Ovary (tissue), 3 donors: ENCODE results near the gene TAAR8.

Experiments
- CTCF ChIP-seq, 3 donors: fragments of 450-650 bp in 2 of 3; fragments of 200-600 bp in 1 of 3; IDR thresholded peaks; one replicate each; pipeline versions ENCODE4 v1.5.1 to v1.8.0; 2016 to 2022; ENCODE audit warnings: antibody characterized with exemption in 3 of 3, mild to moderate bottlenecking in 1 of 3
- EP300 ChIP-seq: sonication (generic); formaldehyde crosslinking; IDR thresholded peaks from one replicate; pipeline ENCODE4 v1.6.1; 2017; ENCODE audit warnings: antibody characterized with exemption
- POLR2A ChIP-seq: fragments of 450-650 bp; IDR thresholded peaks from one replicate; pipeline ENCODE4 v1.6.1; 2017; ENCODE audit warnings: antibody characterized with exemption, mild to moderate bottlenecking, moderate library complexity
- donor health status: DM: no; HTN: no; CAD: no.

- TF ChIP-seq CTCF (IDR thresholded peaks at IDR 0.05) (no peak), POLR2A (no peak), EP300 (no peak)
Observed at GRCh38 chr6:132548746-132549463, 3.6 kb upstream of the TAAR8 start.
